ENCODE measurements around the gene OFD1.
A peak's percentile ranks its signal among the peaks of the same experiment; 100 is the strongest.

DNA sequence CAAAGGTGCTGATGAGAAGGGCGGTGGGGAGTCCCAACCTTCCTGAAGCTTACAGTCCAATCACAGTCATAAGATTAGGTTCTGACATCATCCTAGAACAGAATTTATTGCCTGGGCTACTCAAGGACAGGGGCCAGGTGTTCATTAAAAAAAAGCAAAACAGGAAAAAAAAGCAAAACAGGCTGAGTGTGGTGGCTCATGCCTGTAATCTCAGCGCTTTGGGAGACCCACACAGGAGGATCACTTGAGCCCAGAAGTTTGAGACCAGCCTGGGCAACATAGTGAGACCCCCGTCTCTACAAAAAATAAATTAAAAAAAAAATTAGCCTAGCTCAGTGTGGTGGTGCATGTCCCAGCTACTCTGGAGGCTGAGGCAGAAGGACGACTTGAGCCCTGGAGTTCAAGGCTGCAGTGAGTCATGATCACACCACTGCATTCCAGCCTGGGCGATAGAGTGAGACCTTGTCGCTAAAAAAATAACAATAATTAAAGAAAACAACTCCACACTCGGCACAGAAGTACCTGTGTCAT lies 42.6 kb upstream of the OFD1 start:
- TF ChIP-seq POLR2A (IDR thresholded peaks at IDR 0.05): peak in 1 of 2 donors; percentile 39
- TF ChIP-seq, protein P1, sequence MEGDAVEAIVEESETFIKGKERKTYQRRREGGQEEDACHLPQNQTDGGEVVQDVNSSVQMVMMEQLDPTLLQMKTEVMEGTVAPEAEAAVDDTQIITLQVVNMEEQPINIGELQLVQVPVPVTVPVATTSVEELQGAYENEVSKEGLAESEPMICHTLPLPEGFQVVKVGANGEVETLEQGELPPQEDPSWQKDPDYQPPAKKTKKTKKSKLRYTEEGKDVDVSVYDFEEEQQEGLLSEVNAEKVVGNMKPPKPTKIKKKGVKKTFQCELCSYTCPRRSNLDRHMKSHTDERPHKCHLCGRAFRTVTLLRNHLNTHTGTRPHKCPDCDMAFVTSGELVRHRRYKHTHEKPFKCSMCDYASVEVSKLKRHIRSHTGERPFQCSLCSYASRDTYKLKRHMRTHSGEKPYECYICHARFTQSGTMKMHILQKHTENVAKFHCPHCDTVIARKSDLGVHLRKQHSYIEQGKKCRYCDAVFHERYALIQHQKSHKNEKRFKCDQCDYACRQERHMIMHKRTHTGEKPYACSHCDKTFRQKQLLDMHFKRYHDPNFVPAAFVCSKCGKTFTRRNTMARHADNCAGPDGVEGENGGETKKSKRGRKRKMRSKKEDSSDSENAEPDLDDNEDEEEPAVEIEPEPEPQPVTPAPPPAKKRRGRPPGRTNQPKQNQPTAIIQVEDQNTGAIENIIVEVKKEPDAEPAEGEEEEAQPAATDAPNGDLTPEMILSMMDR (IDR thresholded peaks at IDR 0.05): no peak
